Stimulated activated CD8-positive, alpha-beta memory T cell treated with anti-CD3 and anti-CD28 coated beads, Interleukin-15, amount 100 ng/mL, for 24 hours (primary cell): Measurements from ENCODE around the gene TAX1BP1.

Experiments used
- DNase-seq: peaks from one replicate; pipeline ENCODE4 v3.0.0-alpha.2; 2020; ENCODE audit warnings: low read depth

TAX1BP1 gene

DNA sequence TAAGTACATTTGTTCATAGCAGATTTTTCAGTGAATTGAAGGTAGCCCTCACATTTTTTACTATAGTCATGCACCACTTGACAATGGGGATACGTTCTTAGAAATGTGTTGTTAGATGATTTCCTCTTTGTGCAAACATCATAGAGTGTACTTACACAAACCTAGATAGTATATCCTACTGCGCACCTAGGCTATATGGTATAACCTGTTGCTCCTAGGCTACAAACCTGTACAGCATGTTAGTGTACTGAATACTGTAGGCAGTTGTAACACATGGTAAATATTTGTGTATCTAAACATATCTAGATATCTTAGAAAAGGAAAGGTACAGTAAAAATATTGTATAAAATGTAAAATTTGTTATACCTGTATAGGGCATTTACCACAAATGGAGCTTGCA is 41.2 kb downstream of the TAX1BP1 start:
- DNase-seq = no peak

DNA sequence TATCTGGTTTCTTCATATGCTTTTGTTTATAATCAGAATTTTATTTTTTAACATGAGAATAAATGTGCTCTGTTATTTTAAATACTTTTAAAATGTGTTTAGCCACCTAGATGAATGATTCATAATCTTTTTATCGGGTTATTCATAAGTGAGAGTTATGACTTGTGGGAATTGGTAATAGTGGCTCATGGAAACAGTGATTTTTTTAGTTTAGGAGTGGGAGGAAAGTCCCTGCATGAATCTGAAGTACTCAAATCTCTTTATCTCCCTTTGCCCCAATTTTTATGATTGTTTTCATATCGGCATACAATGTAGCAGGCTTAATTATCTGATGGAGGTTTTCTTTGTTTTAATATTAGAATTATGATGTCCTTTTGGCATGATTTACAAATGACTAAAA is 42.9 kb downstream of the TAX1BP1 start:
- DNase-seq = no peak

DNA sequence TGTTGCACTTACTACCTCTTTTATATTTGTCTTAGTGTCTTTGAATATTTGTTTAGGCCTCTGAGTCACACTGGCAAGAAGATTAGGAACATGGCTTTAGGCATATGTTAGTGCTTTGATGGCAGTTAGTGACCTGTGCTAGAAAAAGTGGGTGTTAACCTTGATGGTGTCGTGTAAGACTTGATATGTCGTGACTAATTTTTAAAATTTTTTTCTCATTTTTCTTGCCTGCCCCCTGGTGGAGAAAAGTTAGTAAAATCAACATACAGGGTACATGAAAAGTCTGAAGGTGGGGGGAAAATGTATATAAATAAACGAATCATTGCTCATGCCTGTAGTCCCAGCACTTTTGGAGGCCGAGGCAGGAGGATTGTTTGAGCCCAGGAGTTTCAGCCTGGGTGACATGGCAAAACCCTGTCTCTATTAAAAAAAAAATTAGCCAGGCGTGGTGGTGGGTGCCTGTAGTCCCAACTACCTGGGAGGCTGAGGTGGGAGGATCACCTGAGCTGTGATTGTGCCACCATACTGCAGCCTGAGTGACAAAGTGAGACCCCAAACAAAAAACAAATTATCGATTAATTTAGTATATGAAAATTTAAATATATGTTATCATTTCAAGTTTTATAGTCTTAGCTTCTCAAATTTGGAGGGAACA is 44.6 kb downstream of the TAX1BP1 start:
- DNase-seq = no peak

DNA sequence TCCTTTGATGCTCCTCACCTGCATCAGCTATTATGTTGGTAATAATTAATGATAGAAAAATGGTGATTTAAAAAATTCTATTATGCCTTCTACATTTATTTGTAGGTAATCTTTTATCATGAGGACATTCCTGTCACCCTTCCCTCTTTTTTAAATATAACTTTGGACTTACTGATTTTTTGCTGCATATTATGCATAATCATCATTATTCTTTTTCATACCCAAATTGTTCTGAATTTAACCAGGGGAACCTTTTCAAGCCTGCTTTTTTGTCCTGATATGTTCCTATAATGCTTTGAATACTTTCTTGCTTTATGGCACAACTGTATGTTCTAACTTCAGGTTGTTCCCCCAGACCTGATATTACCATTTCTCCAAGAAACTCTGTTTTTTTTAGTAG is 48.5 kb downstream of the TAX1BP1 start:
- DNase-seq = no peak

DNA sequence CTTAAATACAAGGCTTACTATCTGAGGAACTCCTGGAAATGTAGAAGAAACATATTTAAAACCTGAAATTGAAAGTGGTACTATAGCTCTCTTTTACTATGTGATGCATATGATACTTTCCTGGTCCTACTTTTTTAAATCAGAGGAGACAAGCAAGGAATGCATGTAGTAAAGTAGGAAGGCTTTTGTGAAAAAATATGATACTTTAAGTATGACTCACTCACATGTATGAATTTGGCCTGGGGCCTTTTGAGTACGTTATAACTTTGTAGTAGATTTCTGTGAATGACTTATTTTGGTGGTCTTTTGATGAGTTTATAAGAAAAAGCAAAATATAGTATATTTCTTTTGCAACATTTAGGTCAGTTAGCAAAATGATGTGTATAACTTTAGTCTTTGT is 53.8 kb downstream of the TAX1BP1 start:
- no peak for DNase-seq

DNA sequence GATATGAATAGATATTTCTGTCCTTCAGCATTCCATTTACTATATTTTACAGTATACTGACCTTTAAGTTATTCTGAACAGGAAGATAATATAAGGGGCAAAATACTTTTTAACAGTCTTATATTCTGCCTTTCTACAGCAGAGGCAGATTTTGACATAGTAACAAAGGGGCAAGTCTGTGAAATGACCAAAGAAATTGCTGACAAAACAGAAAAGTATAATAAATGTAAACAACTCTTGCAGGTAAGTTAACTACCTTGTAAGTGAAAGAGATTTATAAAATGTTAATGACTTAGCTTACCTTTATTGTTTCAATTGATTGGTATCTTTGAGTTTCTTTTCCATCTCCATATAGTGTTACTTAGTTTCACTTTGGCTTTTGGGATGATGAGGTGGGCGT is 56.0 kb downstream of the TAX1BP1 start:
- no peak for DNase-seq

DNA sequence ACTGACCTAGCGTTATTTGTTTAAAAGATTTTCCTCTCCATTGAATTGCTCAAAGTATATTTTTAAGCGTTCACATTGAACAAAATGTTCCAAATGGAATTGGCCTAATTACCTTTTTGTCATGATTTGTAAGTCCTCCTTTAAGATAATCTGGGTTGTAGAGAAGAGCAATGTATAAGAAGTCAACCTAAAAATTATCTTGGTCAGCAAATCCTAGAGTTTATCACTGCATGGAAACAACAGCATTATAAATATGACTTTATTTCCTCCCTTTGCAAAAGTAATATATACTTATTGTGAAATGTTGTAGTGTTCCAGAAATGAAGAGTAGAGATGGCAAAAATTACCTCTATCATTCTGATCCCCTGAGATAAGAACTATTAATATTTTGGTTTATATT is 59.2 kb downstream of the TAX1BP1 start:
- DNase-seq = no peak

DNA sequence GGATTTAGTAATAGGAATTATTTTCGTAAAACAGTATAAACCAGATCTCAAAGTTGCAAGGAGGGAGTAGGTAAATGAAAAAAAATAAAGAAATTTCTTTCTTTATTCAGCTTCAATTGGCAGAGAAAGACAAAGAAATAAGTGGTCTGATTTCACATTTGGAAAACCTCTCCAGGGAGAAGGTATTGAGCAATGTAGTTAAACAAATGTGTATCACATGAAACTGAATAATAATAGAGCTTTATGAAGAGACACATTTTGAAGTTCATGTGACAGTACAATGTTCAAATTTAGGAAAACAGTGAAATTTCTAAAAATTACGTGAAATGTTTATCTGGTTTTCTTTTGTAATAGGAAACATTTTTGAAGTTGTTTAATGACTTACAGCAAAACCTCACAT is 63.0 kb downstream of the TAX1BP1 start:
- no peak for DNase-seq

DNA sequence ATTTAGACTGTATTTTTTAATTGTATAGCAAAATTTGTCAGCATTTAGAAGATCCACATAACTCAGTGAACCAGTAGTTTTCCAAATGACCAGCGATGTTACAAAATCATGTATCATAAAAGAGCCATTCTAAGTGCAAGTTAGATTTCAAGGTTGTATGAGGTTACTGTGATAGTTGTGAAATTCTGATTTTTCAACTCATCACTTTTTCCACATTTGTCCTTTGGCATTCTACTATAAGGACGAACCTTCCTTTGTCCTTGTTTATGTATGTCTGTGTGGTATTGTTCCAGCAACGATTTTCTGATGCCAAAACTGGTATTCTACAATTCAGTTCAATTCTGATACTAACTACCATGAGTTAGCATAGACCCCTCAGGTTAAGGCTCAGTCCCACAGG is 64.2 kb downstream of the TAX1BP1 start:
- no peak for DNase-seq

DNA sequence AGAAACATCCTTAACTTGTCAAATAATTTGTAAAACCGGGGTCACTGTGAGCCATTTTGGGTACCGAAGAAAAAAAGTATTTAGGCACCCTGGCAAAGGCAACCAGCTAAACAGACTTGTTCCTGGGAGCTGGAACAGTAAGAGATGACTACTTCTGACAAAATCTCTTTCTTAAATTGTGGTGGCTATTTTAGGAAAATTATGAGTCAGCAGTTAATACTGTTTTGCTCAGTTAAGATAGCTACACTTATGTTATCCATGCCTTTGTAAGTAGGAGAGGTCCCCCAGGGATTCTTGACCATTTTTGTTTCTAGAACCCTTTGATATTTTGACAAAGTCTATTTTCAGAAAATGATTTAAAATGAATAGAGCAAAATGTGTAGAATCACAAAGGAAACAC is 68.7 kb downstream of the TAX1BP1 start:
- DNase-seq = no peak

DNA sequence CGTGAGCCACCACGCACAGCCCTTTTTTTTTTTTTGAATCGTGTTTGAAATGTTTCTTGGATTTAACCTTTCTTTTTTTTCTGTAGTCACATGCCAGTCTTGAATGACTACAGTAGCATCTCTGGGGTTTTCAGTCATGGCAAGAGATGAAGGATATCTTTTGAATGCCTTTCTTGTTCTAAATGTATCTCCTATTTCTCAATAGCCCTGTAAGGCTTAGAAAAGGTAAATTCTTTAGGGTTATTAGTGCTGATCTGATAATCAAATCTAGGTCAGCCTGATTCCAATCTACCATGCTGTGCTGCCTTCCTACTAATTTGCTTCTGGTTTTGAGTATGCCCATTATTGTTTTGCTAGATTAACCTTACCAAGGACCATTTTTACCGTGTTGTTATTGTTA is 70.2 kb downstream of the TAX1BP1 start:
- DNase-seq = no peak

DNA sequence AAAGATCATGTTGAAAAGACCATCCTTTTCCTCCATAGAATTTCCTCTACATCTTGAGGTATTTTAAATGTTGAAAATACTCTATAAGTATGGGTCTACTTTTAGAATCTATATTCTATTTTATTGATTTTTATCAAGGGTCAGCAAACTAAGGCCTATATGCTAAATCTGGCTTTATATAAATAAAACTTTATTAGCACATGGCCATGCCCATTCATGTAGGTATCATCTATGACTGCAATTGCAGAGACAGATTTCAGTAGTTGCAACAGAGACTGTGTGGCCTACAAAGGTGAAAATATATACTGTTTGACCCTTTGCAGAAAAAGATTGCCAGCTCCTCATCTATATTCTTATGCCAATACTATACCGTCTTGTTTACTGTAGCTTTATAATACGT is 72.7 kb downstream of the TAX1BP1 start:
- no peak for DNase-seq

DNA sequence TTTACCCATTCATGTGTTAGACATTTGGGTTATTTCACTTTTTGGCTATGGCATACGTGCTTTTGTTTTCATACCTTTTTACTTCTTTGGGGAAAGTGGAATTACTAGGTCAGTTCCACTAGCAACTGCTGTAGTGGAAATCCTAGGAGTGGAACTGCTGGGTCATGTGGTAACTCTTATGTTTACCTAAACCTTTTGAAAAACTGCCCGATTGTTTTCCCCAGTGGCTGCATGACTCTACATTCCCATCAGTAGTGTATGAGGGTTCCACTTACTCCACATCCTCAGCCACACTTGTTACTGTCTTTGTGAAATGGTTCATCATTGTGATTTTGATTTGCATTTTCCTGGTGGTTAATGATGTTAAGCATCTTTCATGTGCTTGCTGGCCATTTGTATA is 82.3 kb downstream of the TAX1BP1 start:
- DNase-seq = no peak

DNA sequence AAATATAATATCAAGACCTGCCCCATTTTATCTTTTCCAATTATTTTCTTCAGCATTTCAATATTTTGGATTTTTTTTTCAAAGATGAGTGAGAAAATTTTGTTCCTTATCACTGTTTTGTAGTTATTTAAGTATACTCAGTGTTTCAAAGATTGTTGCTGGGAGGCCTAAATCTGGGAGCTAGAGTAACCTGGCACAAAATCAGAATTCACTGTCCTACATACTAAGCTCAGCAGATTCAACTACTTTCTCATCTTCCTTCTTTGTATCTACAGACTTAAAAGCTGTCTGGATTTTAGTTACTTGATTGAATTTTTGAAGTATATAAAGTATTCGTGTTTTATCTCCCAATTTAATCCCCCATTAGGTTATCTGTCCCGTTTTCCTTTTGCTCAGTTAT is 85.9 kb downstream of the TAX1BP1 start:
- DNase-seq = no peak

DNA sequence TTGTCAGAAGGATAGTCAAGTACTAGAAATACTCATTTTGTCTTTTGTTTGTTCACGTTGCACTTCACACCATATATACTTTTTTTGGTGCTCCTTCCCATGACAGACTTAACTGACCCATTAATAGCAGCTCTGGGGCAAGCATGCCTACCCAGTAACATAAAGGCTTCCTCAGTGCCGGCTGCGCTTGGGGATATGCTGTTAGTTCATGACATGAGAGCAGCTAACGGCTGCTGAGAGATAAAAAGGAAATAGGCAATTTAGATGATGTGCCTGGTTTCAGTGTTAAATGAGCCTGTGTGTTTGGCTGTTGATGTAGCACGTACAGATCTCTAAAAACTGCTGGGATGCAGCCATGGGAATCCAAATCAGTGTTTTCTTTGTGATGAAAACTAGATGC is 86.4 kb downstream of the TAX1BP1 start:
- DNase-seq = no peak

DNA sequence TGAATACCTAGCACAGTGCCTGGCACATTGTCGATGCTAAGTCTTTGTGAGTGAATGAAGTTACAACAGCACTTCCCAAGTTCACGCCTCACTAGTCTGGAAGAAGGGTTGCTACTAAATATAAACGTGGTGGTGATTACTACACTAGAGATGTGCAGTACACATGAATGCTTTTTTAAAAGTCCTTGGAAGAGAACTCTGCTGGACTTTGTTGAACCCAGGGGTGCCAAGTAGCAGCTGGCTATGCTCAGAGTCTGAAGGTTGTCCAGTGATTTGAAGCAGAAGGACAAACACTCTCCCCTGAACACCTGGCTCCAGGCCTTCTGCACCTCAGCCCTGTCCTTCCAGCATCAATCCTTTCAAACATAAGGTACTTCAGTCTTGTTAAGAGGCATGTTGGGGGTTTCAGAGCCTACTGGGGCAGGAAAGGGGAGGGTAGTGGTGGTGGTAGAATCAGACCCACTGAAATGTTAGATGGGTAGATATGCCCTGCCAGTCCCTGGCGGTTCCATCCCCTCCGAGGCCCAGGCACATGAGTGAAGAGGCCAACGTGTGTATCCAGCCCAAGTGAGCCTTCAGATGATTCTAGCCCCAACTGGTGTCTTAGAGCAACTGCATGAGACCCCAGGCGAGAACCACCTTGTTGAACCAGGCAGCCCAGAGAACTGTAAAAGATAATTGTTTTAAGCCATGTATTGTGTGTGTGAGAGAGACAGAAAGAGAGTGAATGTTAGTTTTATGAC is 94.4 kb downstream of the TAX1BP1 start:
- DNase-seq = no peak

DNA sequence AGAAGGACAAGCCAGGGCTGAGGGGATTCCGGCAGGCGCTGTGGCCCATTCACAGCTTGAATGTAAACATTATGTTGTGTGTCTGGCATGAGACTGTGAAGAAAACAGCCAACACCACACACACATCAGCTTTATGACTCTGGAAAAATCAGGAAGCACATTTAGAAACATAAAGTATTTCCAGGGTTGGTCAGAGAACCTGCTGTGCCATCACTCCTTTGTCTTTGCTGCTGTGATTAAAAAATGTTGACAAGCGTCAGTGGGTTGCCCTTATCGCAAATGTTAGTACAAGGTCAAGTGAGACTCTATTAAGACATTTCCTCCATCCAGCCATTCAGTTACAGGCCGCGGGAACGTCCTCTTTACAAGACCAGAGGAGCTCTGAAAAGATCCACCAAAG is 95.4 kb downstream of the TAX1BP1 start:
- DNase-seq = no peak

DNA sequence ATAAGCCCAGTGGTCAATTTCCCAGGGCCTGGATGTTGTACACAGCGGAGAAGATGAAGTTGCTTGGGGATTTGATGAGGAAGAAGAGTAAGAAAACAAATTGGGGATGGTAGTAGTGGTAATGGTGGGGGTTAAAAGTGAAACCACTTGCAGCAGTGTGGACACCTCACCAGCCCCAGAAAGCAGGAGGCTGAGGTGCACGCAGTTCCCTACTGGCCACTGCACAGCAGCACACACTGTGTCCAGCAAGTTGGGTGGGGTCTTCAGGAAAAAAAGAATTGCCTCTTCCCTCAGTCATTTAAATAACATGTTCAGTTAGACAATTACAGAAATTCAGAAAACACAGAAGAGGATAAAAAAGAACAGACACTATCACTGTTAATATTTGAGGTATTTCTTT is 96.6 kb downstream of the TAX1BP1 start:
- DNase-seq = no peak

DNA sequence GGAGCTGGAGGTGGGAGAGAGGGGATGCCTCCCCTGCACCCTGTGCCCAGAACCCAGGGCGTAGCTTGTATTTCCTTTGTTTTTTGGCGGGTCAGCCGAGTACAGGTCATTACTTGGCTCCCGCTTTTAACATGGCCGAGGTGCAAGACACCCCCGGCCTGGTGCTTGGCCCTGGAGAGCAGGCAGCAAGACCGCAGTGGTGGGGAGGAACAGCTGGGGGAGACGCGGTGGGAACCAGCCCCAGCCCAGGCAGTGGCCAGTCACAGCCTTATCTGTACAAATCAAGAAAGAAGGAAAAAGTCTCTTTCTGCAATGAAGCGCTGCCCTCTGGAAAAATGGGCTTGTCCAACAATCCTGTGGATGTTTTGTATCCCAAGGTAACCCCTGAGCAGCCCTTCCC is 99.1 kb downstream of the TAX1BP1 start:
- no peak for DNase-seq

DNA sequence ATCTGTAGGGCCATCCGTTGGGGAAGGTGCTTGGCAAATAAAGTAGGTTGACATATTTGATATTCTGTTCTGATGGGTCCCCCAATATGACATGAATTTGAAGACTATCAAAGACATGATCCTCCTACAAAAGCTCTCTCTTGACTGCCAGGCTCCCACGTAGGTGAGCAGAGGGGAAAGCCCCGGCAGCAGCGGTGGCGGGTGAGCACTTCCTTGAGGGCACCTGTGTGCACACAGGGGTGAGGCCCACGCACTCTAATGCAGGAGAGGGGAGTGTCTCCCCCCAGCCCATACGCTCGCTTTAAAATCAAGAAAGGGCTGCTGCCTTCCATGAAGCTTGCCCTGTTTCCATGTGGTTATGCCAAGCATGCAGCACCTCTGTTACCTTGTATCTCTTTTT is 100.4 kb downstream of the TAX1BP1 start:
- DNase-seq = no peak

DNA sequence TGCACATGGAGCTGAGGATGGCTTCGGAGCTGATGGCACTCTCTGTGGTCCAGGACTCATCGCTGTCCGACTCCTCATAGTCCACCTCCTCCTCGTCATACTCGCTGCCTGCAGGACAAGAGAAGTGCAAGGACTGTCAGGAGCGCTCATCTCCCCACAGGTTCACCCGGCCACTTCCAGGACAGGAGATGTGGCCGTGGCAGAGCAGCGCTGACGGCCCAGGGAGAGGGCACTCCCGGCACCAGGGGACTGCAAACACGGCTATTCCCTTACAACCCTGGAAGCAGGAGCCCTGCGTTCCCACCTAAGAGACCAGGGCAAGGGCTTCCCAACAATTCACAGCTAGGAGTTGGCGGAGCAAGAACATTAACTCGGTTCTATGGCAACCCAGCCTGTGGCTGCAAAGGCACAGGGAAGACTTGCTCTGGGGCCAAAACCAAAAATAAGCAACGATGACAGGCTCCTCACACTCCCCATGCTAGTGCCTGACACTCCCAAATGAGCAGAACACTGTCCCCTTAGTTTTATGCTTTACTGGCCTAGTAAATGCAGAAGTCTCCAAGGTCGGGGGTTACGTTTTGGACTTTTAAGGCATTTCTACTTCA is 100.9 kb downstream of the TAX1BP1 start:
- no peak for DNase-seq

DNA sequence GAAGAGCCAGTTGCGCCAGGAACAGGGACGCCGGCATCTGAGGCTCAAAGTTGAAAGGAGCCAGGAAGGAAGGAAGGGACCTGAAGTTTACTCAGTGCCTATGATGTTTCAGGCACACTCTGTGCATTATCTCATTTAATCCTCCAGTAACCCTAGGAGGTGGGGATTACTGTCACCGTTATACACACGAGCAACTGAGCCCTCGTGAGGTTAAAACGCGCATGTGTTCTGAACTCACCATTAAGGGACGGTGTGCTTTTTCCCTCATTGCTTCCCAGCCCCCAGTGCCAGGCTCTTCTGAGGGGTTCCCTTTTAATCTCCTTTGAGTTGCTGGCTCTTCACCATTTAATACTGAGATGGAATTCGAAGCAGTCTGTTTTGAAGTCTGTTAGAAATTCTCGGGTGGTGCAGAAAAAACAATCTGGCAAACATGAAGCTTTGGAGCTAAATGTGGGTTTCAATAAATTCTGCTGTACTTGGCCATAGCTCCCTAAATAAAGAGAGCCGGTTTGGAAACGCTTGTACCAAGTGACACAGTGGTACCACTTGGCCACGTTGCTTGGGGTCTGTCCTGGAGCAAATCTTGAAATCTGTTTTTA is 102.2 kb downstream of the TAX1BP1 start:
- no peak for DNase-seq

DNA sequence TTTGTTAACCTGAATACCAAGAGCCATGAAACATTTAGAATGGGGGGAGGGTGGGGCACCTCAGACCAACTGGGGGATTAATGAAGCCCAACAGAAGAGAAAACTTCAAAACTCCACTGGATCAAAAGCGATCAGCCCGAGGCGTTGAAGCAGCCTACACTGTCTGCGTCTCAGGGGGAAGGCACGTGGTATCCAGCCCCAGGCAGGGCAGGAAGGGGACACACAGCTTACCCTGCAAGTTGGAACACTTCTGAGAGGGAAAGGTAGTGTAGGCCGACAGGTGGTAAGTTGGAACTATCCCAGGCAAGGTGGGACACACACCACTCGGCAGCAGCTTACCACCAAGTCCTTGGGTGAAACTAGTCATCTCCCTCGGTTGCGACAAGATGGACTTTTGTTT is 102.9 kb downstream of the TAX1BP1 start:
- no peak for DNase-seq
